Measurements from ENCODE around the gene ZFPL1.

ZFPL1 gene

DNA sequence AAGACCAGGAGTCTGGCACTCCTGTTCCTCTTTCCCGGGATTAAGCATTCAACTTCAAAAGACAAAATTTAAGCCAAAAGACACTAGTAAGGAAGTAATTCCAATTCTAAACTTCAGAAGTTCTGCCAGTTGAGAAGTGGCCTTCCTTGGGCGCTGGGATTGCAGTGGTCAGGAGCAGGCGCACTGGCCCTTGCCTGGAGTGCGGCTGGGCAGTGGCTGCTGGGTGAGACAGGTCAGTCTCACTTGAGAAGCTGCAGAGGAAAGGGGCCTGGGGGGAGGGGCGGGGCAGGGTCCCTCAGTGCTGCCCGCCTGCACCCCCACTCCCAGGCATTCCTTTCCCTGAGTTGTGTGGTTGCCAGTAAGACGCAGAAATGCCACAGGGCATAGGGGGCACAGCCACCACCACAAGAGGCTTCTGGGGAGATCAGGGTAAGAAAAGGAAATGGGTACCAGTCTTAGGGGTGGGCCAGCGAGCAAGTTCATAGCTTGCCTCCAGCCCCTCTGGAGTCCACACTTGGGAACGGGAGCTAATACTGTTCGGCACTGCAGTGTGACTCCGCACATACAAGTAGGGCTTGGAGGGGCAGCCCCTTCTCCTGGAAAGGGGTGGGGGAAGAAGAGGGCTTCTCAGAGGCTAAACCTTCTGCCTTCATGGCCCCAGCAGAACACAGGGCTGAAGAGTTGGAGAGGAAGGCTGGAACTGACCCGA, 43.6 kb downstream of the ZFPL1 start:
- H3K4me3 ChIP-seq (replicated peaks in 1 of 2; ENCODE audit: low read depth in 2 of 2, low read length in 2 of 2): no peak overlapping the region
- TF ChIP-seq, protein P1, sequence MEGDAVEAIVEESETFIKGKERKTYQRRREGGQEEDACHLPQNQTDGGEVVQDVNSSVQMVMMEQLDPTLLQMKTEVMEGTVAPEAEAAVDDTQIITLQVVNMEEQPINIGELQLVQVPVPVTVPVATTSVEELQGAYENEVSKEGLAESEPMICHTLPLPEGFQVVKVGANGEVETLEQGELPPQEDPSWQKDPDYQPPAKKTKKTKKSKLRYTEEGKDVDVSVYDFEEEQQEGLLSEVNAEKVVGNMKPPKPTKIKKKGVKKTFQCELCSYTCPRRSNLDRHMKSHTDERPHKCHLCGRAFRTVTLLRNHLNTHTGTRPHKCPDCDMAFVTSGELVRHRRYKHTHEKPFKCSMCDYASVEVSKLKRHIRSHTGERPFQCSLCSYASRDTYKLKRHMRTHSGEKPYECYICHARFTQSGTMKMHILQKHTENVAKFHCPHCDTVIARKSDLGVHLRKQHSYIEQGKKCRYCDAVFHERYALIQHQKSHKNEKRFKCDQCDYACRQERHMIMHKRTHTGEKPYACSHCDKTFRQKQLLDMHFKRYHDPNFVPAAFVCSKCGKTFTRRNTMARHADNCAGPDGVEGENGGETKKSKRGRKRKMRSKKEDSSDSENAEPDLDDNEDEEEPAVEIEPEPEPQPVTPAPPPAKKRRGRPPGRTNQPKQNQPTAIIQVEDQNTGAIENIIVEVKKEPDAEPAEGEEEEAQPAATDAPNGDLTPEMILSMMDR (IDR thresholded peaks at IDR 0.05; ENCODE audit: low read depth, low read length): no peak
- DNase-seq (ENCODE audit: low read depth in 2 of 2): no peak

DNA sequence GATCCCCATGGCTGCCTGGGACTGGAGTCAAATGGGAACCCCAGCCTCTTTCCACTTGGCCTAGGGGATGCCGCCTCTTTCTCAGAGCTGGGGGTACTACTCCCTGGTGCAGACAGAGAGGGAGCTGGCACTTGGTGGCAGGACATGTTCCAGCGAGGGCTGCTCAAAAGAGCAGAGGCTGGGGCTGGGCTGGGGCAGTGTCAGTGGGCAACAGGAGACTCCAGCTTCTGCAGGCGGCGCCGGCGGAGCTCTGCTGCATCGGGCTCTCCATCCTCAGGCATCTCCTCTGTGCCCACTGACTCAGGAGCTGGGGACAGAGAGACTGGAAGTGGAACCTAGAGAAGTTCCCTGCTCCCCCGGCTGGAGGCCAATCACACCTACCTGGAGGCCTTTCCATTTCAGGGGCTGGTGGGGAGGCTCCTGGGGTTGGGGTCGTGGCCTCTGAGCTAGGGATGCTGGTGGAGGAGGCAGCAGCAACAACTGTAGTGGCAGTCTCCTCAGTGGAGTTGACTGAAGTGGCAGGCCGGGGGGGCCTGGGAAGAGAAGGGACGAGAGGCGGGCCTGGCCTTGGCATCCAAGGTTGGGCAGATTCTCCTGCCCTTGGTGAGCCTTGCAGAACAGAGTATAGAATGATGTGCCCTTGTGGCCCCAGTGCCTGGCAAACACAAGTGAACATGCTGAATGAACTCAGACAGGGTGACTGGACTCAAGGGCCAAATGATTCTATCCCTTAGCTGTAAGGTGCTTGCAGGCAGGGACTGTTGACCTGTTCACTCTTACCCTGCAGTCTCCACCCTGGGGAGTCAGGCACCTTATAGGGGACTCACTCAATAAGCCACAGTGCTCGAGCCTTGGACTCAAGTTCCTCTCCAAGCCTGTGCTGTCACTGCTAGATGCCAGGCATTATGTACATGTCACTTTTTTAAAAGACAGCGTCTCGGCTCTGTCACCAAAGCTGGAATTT, 44.4 kb downstream of the ZFPL1 start:
- no peak overlapping the region for H3K4me3 ChIP-seq (replicated peaks in 1 of 2; ENCODE audit: low read depth in 2 of 2, low read length in 2 of 2)
- TF ChIP-seq, protein P1 (IDR thresholded peaks at IDR 0.05; ENCODE audit: low read depth, low read length): no peak
- DNase-seq (ENCODE audit: low read depth in 2 of 2): no peak

DNA sequence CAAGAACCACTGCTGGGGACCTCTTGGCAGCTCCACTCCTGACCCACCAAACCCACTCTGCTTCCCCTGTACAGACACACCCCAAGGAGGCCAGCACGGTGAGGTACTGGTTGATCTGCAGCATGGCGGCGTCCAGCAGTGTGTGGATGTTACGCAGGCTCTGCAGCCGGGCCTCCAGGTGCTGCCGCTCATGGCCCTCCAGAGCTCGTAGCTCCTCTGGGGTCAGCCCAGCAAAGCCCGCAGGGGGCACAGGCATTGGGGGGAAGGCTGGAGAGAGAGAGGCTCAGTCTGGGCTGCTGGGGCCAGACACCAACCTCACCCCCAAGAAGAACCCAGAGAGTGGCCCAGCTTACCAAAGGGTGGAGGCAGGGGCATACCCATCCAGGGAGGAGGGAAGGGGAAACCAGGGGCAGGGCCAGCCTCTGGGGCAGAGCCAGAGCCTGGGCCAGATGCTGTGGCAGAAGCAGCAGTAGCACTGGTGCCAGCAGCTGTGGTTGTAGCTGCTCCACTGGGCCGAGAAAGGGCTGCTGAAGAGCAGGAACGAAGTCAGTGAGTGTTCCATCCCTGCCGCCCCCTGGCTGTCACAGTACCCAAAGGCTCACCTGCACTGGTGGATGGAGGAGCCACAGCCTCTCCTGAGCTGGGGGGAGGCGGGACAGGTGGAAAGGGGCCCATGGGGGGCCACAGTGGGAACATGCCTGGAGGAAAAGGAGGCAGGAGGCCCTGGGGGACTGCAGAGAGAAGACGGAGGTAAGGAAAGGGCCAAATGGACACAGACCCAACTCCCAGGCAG, 45.8 kb downstream of the ZFPL1 start:
- TF ChIP-seq, protein P1 (IDR thresholded peaks at IDR 0.05; ENCODE audit: low read depth, low read length): no peak
- DNase-seq (ENCODE audit: low read depth in 2 of 2): no peak
- no peak overlapping the region for H3K4me3 ChIP-seq (replicated peaks in 1 of 2; ENCODE audit: low read depth in 2 of 2, low read length in 2 of 2)

DNA sequence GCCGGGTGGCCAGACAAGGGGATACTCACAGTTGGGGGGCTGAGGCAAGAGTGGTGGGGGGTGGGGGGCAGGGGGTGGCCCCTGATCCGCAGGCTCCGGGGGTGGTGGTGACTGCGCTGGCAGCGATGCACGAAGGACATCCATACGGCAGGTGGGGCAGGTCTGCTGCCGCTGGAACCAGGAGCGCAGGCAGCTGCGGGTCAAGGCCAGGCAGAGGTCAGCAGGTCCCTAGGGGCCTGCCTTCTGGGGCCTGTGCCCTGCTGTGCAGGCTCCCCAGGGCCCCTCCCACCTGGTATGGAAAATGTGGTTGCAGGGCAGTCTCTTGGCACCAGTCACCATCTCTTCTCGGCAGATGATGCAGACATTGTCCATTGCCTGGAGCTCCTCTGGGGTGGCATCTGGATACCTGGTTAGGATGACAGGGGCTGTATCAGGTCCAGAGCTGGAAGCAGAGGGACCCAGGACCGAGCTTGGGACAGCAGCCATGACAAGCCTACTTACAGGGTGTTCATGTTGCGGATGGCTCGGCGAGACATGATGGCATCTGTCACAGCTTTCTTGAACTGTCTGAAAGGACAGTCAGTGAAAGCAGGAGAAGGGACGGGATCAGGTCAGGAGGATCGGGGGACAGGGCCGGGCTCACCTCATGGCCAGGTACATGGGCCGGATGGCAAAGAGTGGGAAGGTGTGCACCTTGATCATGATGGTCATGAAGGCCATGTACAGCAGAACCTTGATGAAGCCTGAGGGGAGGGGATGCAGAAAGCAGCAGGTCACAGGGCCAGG, 46.8 kb downstream of the ZFPL1 start:
- TF ChIP-seq, protein P1 (IDR thresholded peaks at IDR 0.05; ENCODE audit: low read depth, low read length): no peak
- no peak overlapping the region for H3K4me3 ChIP-seq (replicated peaks in 1 of 2; ENCODE audit: low read depth in 2 of 2, low read length in 2 of 2)
- no peak for DNase-seq (ENCODE audit: low read depth in 2 of 2)

DNA sequence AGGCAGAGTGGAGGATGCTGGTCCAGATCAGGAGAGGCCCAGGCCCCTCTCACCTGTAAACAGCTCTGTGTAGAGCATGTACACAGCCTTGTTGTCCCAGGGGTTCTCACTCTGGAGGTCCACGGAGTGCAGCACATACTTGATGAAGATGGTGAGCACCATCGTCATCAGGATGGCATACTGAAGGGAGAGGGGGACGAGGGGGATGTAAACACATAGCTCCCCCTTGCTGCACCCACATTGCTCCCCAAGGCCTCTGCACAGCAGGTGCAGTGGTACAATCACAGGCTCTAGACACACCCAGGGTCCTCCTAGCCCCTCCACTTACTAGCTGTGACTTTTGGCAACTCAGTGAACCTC, 47.4 kb downstream of the ZFPL1 start:
- TF ChIP-seq, protein P1 (IDR thresholded peaks at IDR 0.05; ENCODE audit: low read depth, low read length): no peak
- H3K4me3 ChIP-seq (replicated peaks in 1 of 2; ENCODE audit: low read depth in 2 of 2, low read length in 2 of 2): no peak overlapping the region
- DNase-seq (ENCODE audit: low read depth in 2 of 2): no peak

DNA sequence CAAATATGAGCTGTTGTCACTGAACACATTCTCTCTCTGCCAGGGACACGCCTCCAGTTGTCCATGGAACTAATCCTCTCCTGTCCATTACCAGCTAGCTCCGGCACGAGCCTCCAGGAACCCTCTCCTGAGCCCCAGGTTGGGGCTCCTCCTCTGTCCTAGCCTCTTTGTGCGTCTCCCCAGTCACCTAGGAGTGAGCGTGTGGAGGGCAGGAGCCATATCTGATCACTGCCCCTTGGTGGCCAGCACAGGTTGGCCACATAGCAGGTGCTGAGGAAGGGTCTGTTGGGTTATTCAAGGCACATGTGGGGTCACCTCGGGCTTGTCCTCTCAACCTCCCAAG, 47.8 kb downstream of the ZFPL1 start:
- DNase-seq (ENCODE audit: low read depth in 2 of 2): no peak
- no peak overlapping the region for H3K4me3 ChIP-seq (replicated peaks in 1 of 2; ENCODE audit: low read depth in 2 of 2, low read length in 2 of 2)
- TF ChIP-seq, protein P1 (IDR thresholded peaks at IDR 0.05; ENCODE audit: low read depth, low read length): no peak
